Activated effector memory CD4-positive, alpha-beta T cell treated with Interleukin-2 at 50 U/mL for 16 hours (primary cell): ENCODE data around the gene ETV1.
A peak's percentile ranks its signal among the peaks of the same experiment; 100 is the strongest.

ENCODE experiments used
- DNase-seq: peaks from one replicate; pipeline ENCODE4 v3.0.0-alpha.2; 2020

The ETV1 gene

GRCh38 chr7:13878154-13878553 lies 111.3 kb downstream of the ETV1 start:
- no peak for DNase-seq

GRCh38 chr7:13875496-13876074 lies 113.9 kb downstream of the ETV1 start:
- DNase-seq = no peak

- no peak for DNase-seq
Observed at GRCh38 chr7:13874783-13875182, 114.7 kb downstream of the ETV1 start.

- DNase-seq = no peak
Observed at GRCh38 chr7:13872709-13873108, 116.8 kb downstream of the ETV1 start.

- no peak for DNase-seq
Observed at GRCh38 chr7:13871008-13871407, 118.5 kb downstream of the ETV1 start.

GRCh38 chr7:13860734-13861133 lies 128.7 kb downstream of the ETV1 start:
- DNase-seq = no peak

GRCh38 chr7:13856012-13856411 lies 133.5 kb downstream of the ETV1 start:
- no peak for DNase-seq

GRCh38 chr7:13852281-13852968 lies 137.0 kb downstream of the ETV1 start:
- DNase-seq = no peak

GRCh38 chr7:13851736-13852135 lies 137.7 kb downstream of the ETV1 start:
- no peak for DNase-seq

GRCh38 chr7:13850185-13850752 lies 139.2 kb downstream of the ETV1 start:
- peak; percentile 38 for DNase-seq

GRCh38 chr7:13849163-13849892 lies 140.1 kb downstream of the ETV1 start:
- no peak for DNase-seq

- no peak for DNase-seq
Observed at GRCh38 chr7:13848681-13849131, 140.8 kb downstream of the ETV1 start.

- no peak for DNase-seq
Observed at GRCh38 chr7:13846386-13846785, 143.1 kb downstream of the ETV1 start.

- DNase-seq = no peak
Observed at GRCh38 chr7:13845601-13846000, 143.9 kb downstream of the ETV1 start.

- DNase-seq = no peak
Observed at GRCh38 chr7:13844954-13845353, 144.5 kb downstream of the ETV1 start.

GRCh38 chr7:13841284-13841683 lies 148.2 kb downstream of the ETV1 start:
- no peak for DNase-seq
